ENCODE results near the gene ACTN4. TPM values are rescaled to one million over a fixed set of nuclear protein-coding genes. Genes with fewer than 3 reads are reported as not detected.

ACTN4 gene
- total and polyA plus RNA-seq, 2 experiments from 2014 or later = 68.9 to 427 TPM

- ATAC-seq = no peak
- H3K4me1 ChIP-seq (ENCODE audit: insufficient read depth) = no peaks in the 10 kb centered on the region
- Mint-ChIP-seq H3K27ac (no peak overlapping the region), H3K36me3 (ENCODE audit: low read depth) (peaks cover 4% of the 10 kb centered on the region; the same call in 1 of the 3 replicates), H3K9me3 (no peaks in the 10 kb centered on the region; the same call in 1 of the 3 replicates), H3K4me1 (peaks cover 5% of the 10 kb centered on the region), H3K27me3 (ENCODE audit: insufficient read depth, low read depth, poor library complexity) (peaks cover 27% of the 10 kb centered on the region), H3K4me3 (no peak overlapping the region)
- H3K9me2 ChIP-seq (ENCODE audit: insufficient read depth) = no peaks in the 10 kb centered on the region
- H3K27ac ChIP-seq (ENCODE audit: low read depth) = no peak overlapping the region
- peaks cover 10% of the 10 kb centered on the region for H3K27me3 ChIP-seq (ENCODE audit: insufficient read depth)
- H3K4me3 ChIP-seq = no peak overlapping the region
- no peak overlapping the region for H3K4me2 ChIP-seq
- DNase-seq (ENCODE audit: low spot score) = no peak
- H4K20me1 ChIP-seq (replicated peaks; ENCODE audit: insufficient read depth) = no peaks in the 10 kb centered on the region
- H3K79me2 ChIP-seq (replicated peaks; ENCODE audit: insufficient read depth) = no peaks in the 10 kb centered on the region
- no peaks in the 10 kb centered on the region for H3K36me3 ChIP-seq (ENCODE audit: insufficient read depth)
- H2AFZ ChIP-seq = no peak overlapping the region
- TF ChIP-seq EZH2 (IDR thresholded peaks at IDR 0.05; ENCODE audit: low read depth, unreplicated experiment) = no peak
- TF ChIP-seq STAT1 (IDR thresholded peaks at IDR 0.05; ENCODE audit: unreplicated experiment) = no peak
- no peak for TF ChIP-seq REST (IDR thresholded peaks at IDR 0.05; ENCODE audit: unreplicated experiment)
- no peak for TF ChIP-seq ZNF331 (CRISPR knock-in tag; IDR thresholded peaks at IDR 0.05; ENCODE audit: low read depth)
- TF ChIP-seq, protein P1, sequence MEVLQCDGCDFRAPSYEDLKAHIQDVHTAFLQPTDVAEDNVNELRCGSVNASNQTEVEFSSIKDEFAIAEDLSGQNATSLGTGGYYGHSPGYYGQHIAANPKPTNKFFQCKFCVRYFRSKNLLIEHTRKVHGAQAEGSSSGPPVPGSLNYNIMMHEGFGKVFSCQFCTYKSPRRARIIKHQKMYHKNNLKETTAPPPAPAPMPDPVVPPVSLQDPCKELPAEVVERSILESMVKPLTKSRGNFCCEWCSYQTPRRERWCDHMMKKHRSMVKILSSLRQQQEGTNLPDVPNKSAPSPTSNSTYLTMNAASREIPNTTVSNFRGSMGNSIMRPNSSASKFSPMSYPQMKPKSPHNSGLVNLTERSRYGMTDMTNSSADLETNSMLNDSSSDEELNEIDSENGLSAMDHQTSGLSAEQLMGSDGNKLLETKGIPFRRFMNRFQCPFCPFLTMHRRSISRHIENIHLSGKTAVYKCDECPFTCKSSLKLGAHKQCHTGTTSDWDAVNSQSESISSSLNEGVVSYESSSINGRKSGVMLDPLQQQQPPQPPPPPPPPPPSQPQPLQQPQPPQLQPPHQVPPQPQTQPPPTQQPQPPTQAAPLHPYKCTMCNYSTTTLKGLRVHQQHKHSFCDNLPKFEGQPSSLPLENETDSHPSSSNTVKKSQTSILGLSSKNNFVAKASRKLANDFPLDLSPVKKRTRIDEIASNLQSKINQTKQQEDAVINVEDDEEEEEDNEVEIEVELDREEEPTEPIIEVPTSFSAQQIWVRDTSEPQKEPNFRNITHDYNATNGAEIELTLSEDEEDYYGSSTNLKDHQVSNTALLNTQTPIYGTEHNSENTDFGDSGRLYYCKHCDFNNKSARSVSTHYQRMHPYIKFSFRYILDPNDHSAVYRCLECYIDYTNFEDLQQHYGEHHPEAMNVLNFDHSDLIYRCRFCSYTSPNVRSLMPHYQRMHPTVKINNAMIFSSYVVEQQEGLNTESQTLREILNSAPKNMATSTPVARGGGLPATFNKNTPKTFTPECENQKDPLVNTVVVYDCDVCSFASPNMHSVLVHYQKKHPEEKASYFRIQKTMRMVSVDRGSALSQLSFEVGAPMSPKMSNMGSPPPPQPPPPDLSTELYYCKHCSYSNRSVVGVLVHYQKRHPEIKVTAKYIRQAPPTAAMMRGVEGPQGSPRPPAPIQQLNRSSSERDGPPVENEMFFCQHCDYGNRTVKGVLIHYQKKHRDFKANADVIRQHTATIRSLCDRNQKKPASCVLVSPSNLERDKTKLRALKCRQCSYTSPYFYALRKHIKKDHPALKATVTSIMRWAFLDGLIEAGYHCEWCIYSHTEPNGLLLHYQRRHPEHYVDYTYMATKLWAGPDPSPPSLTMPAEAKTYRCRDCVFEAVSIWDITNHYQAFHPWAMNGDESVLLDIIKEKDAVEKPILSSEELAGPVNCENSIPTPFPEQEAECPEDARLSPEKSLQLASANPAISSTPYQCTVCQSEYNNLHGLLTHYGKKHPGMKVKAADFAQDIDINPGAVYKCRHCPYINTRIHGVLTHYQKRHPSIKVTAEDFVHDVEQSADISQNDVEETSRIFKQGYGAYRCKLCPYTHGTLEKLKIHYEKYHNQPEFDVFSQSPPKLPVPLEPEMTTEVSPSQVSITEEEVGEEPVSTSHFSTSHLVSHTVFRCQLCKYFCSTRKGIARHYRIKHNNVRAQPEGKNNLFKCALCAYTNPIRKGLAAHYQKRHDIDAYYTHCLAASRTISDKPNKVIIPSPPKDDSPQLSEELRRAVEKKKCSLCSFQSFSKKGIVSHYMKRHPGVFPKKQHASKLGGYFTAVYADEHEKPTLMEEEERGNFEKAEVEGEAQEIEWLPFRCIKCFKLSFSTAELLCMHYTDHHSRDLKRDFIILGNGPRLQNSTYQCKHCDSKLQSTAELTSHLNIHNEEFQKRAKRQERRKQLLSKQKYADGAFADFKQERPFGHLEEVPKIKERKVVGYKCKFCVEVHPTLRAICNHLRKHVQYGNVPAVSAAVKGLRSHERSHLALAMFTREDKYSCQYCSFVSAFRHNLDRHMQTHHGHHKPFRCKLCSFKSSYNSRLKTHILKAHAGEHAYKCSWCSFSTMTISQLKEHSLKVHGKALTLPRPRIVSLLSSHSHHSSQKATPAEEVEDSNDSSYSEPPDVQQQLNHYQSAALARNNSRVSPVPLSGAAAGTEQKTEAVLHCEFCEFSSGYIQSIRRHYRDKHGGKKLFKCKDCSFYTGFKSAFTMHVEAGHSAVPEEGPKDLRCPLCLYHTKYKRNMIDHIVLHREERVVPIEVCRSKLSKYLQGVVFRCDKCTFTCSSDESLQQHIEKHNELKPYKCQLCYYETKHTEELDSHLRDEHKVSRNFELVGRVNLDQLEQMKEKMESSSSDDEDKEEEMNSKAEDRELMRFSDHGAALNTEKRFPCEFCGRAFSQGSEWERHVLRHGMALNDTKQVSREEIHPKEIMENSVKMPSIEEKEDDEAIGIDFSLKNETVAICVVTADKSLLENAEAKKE (CRISPR knock-in tag; IDR thresholded peaks at IDR 0.05) = no peak
- no peak for TF ChIP-seq NANOG (IDR thresholded peaks at IDR 0.05; ENCODE audit: borderline replicate concordance)
- TF ChIP-seq CREB1 (CRISPR knock-in tag; IDR thresholded peaks at IDR 0.05; ENCODE audit: low read depth) = no peak
- TF ChIP-seq POLR2AphosphoS5 (IDR thresholded peaks at IDR 0.05; ENCODE audit: low read depth) = no peak
- no peak for TF ChIP-seq EZH2phosphoT487 (IDR thresholded peaks at IDR 0.05; ENCODE audit: unreplicated experiment)
- TF ChIP-seq JUNB (IDR thresholded peaks at IDR 0.05; ENCODE audit: unreplicated experiment) = no peak
- no peaks in the 10 kb centered on the region for H3F3A ChIP-seq (replicated peaks; ENCODE audit: low read depth)
These were observed 94.2 kb downstream of the ACTN4 start for GRCh38 chr19:38741670-38742069.

All from GM23338 (cell line).